Liver (tissue), 3 donors: Measurements from ENCODE around the gene STK33.

Experiments used
- FOXA1 ChIP-seq: IDR thresholded peaks from 2 replicates; pipeline ENCODE4 v1.6.1; 2016; ENCODE audit warnings: antibody characterized with exemption
- GABPA ChIP-seq, 2 donors: IDR thresholded peaks in 1 of 2; conservative IDR thresholded peaks in 1 of 2; 2 replicates each; pipeline ENCODE4 v1.6.1; 2016; ENCODE audit warnings: antibody characterized with exemption in 2 of 2, mild to moderate bottlenecking in 1 of 2, moderate library complexity in 1 of 2
- RAD21 ChIP-seq, 2 donors: IDR thresholded peaks; 2 replicates each; pipeline ENCODE4 v1.6.1; 2016; ENCODE audit warnings: antibody characterized with exemption in 2 of 2, mild to moderate bottlenecking in 2 of 2
- REST ChIP-seq: IDR thresholded peaks from 2 replicates; pipeline ENCODE4 v1.6.1; 2016; ENCODE audit warnings: antibody characterized with exemption, mild to moderate bottlenecking
- TF ChIP-seq, protein P1 (sequence below): fragments of 150-350 bp; IDR thresholded peaks from 2 replicates; pipeline ENCODE4 v1.5.1; 2017; ENCODE audit warnings: improper control_type of control experiment, low read depth, low read length; ENCODE audit not compliant: missing input control
- TF ChIP-seq, protein P2 (sequence below): IDR thresholded peaks from 2 replicates; pipeline ENCODE4 v1.6.1; 2016; ENCODE audit warnings: antibody characterized with exemption
- donor health status: healthy.
- donor health status: healthy.

- TF ChIP-seq, protein P1, sequence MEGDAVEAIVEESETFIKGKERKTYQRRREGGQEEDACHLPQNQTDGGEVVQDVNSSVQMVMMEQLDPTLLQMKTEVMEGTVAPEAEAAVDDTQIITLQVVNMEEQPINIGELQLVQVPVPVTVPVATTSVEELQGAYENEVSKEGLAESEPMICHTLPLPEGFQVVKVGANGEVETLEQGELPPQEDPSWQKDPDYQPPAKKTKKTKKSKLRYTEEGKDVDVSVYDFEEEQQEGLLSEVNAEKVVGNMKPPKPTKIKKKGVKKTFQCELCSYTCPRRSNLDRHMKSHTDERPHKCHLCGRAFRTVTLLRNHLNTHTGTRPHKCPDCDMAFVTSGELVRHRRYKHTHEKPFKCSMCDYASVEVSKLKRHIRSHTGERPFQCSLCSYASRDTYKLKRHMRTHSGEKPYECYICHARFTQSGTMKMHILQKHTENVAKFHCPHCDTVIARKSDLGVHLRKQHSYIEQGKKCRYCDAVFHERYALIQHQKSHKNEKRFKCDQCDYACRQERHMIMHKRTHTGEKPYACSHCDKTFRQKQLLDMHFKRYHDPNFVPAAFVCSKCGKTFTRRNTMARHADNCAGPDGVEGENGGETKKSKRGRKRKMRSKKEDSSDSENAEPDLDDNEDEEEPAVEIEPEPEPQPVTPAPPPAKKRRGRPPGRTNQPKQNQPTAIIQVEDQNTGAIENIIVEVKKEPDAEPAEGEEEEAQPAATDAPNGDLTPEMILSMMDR, result no peak
- no peak for TF ChIP-seq RAD21 (IDR thresholded peaks at IDR 0.05)
- no peak for TF ChIP-seq GABPA (IDR thresholded peaks at IDR 0.05 in 1 of 2, conservative IDR thresholded peaks at IDR 0.05 in 1 of 2)
- TF ChIP-seq, protein P2, sequence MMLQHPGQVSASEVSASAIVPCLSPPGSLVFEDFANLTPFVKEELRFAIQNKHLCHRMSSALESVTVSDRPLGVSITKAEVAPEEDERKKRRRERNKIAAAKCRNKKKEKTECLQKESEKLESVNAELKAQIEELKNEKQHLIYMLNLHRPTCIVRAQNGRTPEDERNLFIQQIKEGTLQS, result no peak
- no peak for TF ChIP-seq FOXA1
- TF ChIP-seq REST, result no peak
These were observed 231.5 kb downstream of the STK33 start for GRCh38 chr11:8362491-8362890.
